H54 (cell line): Measurements from ENCODE around the gene EBF3.

Experiments used
- DNase-seq: peaks from one replicate; pipeline ENCODE4 v3.0.0; 2011; ENCODE audit warnings: low spot score, mixed read lengths; ENCODE audit not compliant: insufficient read length
- FAIRE-seq: peaks from 3 replicates; lab custom pipeline; 2011; peaks lifted over from hg19 to GRCh38; lab: Jason Lieb, UNC
- POLR2A ChIP-seq: IDR thresholded peaks from 2 replicates; pipeline ENCODE4 v1.6.1; 2011; ENCODE audit warnings: low read depth, mild to moderate bottlenecking, low read length

The EBF3 gene

DNA sequence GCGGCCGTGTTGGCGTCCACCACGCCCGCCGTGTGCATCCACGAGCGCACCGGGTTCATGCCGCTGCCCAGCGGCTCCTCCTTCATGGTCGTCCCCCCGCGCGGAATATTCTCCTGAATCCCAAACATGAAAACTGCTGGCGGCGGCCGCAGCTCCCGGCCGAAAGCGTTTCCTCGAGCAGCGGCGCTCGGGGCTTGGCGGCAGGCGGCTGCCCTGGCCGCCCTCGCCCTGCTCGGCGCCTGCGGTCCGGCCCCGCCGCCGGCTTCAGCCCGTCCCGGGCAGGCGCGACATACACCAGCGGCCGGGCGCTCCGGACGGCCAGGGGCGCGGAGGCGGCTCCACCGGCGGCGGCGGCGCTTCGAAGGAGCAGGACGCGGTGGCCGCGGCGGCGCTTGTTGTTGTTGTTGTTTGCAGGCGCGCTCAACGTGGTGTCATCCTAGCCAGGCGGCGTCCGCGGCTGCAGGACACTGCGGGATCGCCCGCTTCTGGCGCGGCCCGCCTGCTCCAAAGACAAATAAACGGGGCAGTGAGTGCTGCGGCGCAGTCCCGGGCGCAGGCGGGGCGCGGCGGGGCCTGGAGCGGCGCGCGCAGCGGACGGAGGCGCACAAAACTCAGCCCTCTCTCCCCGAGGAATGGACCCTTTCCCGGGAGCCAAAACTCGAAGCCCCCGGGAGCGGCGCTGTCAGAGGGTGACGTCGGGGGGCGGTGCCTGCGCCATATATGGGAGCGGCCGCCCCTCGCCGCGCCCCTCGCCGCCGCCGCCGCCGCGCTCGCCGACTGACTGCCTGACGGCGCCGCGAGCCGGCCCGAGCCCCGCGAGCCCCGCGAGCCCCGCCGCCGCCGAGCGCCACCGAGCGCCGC lies at the start of gene EBF3:
EBF3 (minus strand) TSS at position 634 of the 861 bp plus-strand sequence; CDS start at position 128, 506 bp downstream.
- TF ChIP-seq POLR2A, result no peak
- FAIRE-seq, result no peak
- no peak for DNase-seq

DNA sequence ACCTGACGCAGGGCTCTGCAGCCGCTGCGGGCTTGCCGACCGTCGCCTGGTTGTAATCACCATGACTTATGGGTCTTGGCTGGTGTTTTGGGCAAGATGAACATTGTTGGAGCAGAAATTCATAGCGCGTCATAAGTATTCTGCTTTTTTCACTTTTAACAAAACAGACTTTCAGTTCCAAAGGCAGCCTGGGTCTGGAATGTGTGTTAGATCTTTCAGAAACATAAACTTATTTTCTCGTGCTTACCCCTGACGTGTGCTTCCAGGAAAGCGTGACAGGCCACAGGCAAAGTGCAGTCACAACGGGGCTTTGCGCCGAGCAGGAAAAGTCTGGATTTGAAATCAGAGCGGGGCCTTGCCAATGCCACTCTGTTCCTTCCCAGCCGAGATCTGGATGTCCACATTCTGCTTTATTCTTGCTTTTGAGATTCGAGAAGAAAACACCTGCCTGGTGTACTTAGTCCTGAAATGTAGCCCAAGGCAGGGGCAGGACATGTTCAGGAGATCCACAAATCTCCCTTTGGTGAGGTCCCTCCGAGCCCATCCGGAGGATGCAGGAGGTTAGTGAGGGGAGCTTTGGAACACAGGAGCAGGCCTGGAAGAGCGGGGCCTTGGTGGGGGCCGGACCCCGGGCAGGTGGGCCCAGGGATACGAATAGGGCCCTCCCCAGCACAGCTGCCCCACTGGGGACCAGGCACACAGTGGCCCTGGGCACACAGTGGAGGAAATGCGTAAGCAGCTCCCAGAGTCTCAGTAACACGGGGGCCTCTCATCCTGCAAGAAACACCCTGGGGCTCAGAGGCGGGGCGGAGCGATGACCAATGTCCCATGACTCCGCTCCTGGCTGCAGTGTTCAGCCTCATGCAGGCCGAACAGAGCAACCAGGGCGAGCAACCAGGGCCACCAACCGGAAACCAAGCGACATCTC lies 49.5 kb upstream of the EBF3 start:
- FAIRE-seq (no peak), DNase-seq (no peak)
- TF ChIP-seq POLR2A, result no peak

GRCh38 chr10:130012129-130012528 lies 48.1 kb upstream of the EBF3 start:
- no peak for TF ChIP-seq POLR2A
- FAIRE-seq, result no peak
- DNase-seq, result no peak

GRCh38 chr10:130010653-130011052 lies 46.6 kb upstream of the EBF3 start:
- no peak for DNase-seq
- no peak for FAIRE-seq
- no peak for TF ChIP-seq POLR2A

DNA sequence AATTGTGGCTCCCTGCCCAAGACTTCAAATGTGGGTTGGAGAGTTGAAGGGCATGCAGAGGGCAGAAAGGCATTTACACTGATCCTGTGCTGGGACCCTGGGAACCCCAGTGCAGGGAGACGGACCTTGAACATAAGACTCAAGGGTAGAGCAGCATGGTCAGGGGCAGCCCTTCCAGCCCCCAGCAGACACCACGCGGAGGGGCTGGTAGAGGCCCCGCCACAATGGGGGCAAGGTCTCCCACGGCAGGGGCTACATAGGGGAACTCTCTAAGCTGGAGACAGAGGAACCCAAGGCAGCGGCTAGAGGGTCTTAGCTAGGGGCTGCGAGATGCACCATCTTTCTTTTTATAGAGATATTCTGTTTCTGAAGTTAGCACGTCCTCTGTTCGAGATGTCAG lies 45.2 kb upstream of the EBF3 start:
- FAIRE-seq, result no peak
- no peak for DNase-seq
- no peak for TF ChIP-seq POLR2A

DNA sequence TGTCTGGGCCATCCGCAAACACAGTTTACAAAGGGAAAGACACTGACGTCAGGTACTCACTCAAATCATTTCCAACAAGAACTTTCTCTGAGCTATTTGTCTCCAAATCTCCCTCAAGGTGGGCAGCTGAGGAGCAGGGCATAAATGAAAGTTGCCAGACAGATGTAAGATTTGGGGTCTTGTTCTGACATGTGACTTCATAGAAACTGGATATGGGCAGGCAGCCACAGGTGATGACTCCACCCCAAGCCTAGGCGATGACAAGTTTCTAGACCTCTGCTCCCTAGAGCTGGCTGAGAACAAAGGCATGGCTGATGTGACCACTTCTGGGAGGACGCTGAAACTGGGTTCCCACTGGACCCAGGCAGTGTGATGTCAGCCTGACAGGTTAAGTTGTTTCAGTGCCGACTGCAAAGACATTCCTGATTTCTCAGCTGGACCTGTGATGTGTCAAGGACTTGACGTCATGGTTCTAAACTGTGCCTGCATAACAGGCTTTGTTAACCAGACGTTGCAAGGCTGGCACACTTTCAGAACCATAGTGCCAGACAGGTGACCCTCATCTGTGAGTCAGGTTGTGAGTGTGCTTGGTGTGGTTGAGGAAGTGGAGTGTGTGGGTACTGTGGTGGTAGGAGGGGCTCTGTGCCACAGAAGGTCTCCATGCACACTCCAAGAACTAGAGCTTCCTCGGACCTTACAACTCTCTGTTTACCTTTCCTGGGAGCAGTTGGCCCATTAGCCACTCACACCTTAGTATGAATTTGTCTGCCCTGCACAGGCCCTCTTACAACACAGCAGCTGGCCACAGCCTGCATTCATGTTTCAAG lies 39.9 kb upstream of the EBF3 start:
- no peak for TF ChIP-seq POLR2A
- FAIRE-seq, result no peak
- no peak for DNase-seq

DNA sequence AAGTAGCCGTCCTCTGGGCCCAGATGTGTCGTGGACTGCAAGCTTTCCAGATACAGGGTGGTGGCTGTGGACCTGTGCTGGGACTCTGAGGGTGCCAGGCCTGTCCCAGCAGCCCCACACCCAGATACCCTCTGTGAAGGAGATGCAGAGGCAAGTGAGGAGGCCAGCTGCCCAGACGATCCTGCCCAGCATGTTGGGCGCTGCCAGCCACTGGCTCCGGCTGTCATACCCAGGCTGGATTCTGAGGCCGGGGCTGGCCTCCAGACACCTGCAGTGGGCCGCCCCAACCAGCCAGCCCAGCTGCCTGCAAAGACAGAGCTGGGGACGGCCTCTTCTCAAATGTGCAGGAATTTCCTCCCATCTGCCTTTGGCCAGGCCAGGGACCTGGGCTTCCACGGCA lies 39.1 kb upstream of the EBF3 start:
- no peak for TF ChIP-seq POLR2A
- FAIRE-seq (no peak), DNase-seq (no peak)

DNA sequence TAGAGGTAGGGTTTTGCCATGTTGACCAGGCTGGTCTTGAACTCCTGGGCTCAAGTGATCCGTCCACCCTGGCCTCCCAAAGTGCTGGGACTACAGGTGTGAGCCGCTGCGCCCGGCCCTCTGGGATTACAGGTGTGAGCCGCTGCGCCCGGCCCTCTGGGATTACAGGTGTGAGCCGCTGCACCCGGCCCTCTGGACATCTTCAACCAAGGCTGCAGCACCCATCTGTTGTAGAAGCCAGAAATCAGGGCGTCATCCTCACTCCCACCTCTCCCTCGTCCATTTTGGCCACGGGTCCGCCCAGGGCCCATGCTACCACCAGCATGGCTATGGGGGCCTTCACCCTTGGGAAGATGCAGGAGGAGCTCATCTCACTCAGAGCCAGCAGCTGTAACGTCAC lies 38.5 kb upstream of the EBF3 start:
- no peak for DNase-seq
- no peak for FAIRE-seq
- no peak for TF ChIP-seq POLR2A

- TF ChIP-seq POLR2A, result no peak
- DNase-seq, result no peak
- FAIRE-seq, result no peak
Observed at GRCh38 chr10:130000918-130001317, 36.8 kb upstream of the EBF3 start.

GRCh38 chr10:129999140-129999539 lies 35.1 kb upstream of the EBF3 start:
- no peak for FAIRE-seq
- no peak for DNase-seq
- no peak for TF ChIP-seq POLR2A

DNA sequence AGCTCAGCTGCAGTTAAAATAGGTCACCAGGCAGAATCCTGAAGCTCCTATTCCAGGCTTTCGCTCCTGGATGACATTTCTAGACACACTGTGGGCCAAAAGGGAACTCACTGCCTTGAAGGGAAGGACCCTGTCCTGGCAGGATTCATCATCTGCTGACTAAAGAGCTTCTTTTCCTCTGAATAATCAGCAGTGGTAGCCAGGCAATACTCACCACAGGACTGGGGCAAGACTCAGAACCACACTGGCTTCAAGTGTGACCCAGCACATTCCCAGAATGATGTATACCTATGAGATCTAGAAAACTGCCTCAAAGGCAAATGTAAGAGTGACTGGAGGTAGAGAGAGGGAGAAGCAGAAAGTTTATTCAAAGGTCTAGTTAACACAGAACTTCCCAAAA lies 29.5 kb upstream of the EBF3 start:
- TF ChIP-seq POLR2A, result no peak
- peak; percentile 76 for FAIRE-seq
- no peak for DNase-seq

GRCh38 chr10:129992356-129992755 lies 28.3 kb upstream of the EBF3 start:
- DNase-seq, result no peak
- no peak for FAIRE-seq
- no peak for TF ChIP-seq POLR2A

DNA sequence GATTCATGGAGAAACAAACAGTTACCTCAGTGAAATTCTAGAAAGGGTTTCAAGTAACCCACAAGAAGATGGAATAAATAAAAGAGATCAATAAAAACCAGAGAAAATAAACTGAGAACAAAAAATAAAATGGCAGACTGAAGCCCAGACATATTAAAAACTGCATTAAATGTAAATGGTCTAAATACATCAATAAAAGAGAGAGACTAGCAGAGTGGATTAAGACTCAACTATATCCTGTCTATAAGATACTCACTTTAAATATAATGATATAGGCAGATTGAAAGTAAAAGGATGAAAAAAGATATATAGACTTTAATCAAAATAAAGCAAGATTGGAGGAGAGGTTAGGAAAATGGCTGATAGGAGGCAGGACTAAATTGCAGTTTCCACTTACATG lies 18.8 kb upstream of the EBF3 start:
- no peak for TF ChIP-seq POLR2A
- FAIRE-seq (no peak), DNase-seq (no peak)

DNA sequence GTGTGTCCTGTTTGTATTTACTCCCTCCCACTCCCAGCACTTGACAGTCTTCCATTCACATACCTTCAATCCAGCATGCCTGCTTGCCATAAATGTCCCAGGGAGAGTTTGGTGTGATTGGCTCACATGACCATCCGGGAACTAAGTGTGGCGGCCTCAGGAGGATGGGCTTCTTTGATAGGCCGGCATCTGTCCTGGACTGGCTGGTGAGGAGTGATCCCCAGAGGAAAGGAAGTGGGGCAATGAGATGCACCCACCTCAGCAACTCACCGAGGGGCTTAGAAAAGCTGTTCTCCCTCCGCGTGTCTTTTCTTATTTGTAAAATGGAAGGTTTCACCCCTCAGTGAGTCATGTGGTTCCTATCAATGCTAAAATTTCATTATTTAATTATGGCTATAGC lies 14.9 kb upstream of the EBF3 start:
- no peak for TF ChIP-seq POLR2A
- DNase-seq, result no peak
- FAIRE-seq, result no peak
